GM12864 (cell line): Measurements from ENCODE around the gene TERB1.

Experiments used
- DNase-seq: peaks from one replicate; pipeline ENCODE4 v3.0.0-alpha.2; 2011; ENCODE audit warnings: low read depth
- H3K4me3 ChIP-seq: 2 replicates; pipeline ENCODE4 v1.5.1; 2011; ENCODE audit warnings: mild to moderate bottlenecking, low read depth, low read length, control low read depth
- TF ChIP-seq, protein P1 (sequence below): IDR thresholded peaks from 2 replicates; pipeline ENCODE4 v1.5.1; 2011; ENCODE audit warnings: low read depth, mild to moderate bottlenecking, moderate library complexity, low read length, control low read depth, inconsistent platforms; ENCODE audit errors: missing control alignments

TERB1 gene, protein sequence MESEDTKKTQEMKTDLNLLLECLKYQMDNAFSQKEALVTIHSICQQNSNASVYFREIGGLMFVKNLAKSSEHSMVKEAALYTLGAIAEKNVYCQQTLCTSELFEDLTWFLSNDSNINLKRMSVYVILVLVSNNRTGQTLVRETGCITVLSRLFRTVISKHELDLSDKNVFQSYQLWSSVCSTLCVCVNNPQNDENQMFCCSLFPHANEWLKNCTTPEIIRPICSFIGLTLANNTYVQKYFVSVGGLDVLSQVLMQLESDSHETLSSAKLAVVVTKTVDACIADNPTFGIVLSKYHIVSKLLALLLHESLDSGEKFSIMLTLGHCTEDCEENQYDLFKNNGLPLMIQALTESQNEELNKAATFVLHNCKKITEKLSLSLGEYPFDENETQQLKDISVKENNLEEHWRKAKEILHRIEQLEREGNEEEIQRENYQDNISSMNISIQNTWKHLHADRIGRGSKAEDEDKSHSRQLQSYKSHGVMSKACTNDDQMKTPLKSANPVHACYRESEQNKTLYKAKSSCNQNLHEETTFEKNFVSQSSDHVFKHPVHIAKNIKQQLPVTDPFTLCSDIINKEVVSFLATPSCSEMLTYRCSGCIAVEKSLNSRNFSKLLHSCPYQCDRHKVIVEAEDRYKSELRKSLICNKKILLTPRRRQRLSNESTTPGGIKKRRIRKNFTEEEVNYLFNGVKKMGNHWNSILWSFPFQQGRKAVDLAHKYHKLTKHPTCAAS

DNA sequence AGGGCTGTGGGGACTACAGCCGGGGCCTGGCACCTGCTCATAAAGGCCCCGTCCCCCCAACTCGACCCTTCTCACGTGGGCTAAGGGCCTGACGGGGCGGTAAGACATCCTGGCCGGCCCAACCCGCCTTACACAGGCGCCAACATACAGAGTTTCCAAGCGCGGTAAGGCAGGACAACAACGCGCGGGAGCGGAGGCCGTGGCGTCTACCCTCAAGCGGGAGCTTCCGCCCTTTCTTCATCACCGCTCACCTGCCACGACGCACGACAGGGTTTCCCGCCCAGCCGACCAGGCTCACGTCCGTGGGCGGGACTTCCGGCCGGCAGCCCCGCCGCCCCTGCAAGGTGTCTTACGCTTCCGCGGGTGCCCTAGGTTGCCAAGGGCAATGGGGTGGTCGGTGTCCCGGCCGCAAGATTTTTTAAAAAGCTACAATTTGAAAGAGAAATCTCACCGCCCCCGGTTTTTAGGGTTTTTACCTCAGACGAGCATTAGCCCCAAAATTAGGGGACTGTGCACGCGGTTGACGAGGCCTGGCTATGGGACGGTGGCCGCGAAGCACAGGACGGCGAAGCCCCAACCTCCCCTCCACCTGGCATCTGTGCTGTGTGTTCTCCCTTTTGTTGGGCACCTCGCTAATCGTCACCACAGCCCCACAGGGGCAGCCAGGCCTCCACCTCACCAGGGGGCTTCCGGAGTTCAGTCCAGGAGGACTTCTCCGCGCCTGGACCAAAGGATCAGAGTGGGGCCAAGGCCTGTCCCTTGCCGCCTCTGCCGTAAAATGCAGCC is at the start of gene TERB1:
TSS of gene TERB1 (minus strand) at position 265 of the 786 bp plus-strand sequence. CDS start 4,786 bp downstream, outside the sequence.
- H3K4me3 ChIP-seq: no peak within 1 kb of the TSS
- DNase-seq: no peak
- TF ChIP-seq, protein P1, sequence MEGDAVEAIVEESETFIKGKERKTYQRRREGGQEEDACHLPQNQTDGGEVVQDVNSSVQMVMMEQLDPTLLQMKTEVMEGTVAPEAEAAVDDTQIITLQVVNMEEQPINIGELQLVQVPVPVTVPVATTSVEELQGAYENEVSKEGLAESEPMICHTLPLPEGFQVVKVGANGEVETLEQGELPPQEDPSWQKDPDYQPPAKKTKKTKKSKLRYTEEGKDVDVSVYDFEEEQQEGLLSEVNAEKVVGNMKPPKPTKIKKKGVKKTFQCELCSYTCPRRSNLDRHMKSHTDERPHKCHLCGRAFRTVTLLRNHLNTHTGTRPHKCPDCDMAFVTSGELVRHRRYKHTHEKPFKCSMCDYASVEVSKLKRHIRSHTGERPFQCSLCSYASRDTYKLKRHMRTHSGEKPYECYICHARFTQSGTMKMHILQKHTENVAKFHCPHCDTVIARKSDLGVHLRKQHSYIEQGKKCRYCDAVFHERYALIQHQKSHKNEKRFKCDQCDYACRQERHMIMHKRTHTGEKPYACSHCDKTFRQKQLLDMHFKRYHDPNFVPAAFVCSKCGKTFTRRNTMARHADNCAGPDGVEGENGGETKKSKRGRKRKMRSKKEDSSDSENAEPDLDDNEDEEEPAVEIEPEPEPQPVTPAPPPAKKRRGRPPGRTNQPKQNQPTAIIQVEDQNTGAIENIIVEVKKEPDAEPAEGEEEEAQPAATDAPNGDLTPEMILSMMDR: no peak

DNA sequence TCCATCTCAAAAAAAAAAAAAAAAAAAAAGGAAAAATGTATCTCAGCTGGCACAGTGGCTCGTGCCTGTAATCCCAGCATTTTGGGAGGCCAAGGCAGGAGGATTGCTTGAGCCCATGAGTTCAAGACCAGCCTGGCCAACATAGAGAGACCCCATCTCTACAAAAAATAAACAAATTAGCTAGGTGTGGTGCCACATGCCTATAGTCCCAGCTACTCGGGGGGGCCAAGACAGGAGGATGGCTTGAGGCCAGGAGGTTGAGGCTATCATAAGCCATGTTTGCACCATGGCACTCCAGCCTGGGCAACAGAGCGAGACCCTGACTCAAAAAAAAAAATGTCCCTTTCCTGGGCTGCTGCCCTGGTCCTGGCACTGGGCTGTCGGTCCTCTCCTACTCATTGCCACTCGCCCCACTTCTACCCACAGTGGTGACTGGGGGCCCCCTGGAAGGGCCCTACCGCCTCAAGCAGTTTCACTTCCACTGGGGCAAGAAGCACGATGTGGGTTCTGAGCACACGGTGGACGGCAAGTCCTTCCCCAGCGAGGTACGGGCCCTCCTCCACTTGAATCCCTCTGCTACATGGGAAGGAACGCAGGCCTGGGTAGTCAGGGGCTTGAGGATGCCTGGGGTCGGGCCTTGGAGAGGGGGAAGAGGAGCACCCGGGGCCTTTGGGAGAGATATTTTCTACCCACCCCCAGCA is 48.9 kb upstream of the TERB1 start:
- no peak for DNase-seq
- TF ChIP-seq, protein P1: no peak

DNA sequence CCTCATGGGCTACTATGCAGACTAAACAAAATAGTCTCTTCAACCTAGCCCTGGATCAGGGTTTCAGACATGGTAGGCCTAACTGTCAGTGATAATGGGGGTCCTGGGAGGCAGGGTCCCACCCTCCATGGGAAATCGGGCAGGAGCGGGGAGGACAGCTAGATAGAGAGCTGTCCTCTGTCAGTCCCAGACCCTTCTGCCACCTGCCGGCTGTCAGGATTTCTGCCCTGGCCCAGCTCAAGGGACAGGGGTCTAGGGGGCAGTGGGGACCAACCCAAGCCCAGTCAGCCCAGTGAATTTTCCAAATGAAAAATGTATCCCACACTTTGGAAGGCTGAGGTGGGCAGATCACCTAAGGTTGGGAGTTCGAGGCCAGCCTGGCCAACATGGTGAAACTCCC is 48.2 kb upstream of the TERB1 start:
- DNase-seq: no peak
- TF ChIP-seq, protein P1: no peak
- H3K4me3 ChIP-seq: no peak overlapping the region

More for the DNA sequence above, 48.9 kb upstream of the TERB1 start:
- H3K4me3 ChIP-seq: no peak overlapping the region

DNA sequence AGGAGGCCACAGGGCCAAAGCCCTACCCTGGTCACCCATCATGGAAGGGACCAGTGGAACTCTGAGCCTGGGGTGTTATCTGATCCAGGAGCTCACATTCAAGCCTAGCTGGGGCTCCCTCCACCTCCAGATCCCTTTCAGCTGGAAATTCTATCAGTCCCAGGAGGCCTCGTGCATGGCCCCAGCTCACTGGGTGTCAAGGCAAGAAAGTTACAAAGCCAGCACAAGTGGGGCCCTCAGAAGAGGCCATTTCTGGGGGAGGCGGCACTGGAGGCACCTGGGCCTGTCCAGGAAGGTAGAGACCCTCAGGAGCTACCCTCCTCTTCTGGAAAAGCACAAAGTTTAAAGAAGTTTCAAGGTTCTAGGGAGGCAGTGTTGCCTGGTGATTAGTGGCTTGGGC is 47.6 kb upstream of the TERB1 start:
- DNase-seq: no peak
- TF ChIP-seq, protein P1: no peak
- H3K4me3 ChIP-seq: no peak overlapping the region

DNA sequence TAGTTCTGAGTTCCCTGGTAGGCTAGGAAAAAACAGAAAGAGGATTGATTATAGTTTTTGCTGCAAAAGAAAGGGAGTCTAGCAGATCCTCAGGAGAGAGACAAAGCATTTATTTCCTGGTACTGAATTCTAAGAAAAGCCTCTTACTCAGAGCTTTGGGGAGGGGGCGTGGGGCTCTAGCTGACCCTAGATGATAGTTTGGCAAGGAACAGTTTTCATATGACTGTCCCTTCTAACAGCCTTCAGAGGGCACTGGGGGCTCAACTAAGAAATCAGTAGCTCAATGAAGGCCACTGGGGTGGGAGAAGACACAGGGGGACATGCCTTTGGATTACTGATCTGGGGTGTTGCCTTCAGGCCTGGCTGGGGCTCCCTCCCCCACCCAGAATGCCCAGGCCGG is 46.8 kb upstream of the TERB1 start:
- TF ChIP-seq, protein P1: no peak
- H3K4me3 ChIP-seq: no peak overlapping the region

DNA sequence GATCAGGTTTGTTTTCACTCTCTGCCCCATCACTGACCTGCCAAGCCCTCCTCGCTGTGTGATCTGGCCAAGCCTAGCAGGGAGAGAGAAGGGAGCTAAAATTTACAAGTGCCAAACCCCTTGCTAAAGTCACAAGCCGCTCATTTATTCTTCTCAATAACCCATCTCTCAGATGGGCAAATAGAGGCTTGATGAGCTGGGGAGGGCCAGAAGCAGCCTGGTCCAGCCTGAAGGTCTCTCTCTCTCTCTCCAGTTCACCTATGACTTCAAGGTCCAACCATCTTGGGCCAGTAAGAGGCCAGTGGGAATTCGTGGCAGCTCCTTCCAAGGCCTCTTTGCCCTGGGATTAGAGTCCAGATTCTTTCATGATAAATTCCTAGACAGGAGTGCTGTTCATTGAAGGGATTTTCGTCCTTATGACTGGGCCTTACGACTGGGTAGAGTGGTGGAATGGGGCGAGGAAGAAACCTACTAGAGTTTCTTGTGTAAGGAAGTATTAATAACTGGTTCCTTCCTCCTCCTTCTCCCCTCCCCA is 46.2 kb upstream of the TERB1 start:
- TF ChIP-seq, protein P1: no peak
- no peak for DNase-seq
- H3K4me3 ChIP-seq: no peak overlapping the region

More for the DNA sequence above, 46.8 kb upstream of the TERB1 start:
- no peak for DNase-seq
